Stimulated activated CD4-positive, alpha-beta T cell treated with anti-CD3 and anti-CD28 coated beads, Interleukin-15, amount 100 ng/mL, for 48 hours (primary cell): ENCODE results near the gene PCDH1.

Experiments used
- DNase-seq, 2 donors: peaks; one replicate each; pipeline ENCODE4 v3.0.0-alpha.2; 2020; ENCODE audit warnings: low read depth in 2 of 2

PCDH1 gene

DNA sequence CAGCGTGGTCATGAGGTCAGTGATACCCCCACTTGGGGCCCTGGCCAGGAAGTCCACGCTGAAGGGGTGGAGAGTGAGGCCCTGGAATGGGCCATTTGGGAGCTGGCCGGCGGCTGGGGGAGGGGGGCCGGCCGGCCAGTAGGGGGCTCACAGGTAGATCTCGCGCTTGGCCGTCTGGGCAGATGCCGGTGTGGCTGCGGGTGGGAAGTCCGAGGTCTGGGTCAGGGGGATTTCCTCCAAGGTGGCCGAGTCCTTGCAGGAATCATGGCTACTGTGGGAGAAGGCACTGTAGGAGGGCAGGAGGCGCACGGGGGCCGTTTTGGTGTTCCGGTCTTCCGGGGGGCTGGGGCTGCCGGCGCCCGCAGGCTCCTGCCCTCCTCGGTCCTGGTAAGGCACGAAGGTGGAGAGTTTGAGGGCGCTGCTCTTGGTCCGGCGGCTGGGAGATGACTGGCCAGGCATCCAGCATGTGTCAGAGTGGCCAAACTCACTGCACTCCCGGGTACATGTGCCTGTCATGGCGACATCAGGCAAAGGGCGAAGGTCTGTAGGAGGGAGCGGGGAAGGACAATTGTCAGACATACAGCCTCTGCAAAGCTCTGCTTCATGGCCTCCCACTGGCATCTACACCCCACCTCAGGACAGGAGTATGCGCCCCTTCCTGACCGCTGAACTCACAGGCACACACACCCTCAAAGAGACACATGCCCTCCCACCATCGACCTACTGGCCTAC is 24.1 kb downstream of the PCDH1 start:
- no peak for DNase-seq

DNA sequence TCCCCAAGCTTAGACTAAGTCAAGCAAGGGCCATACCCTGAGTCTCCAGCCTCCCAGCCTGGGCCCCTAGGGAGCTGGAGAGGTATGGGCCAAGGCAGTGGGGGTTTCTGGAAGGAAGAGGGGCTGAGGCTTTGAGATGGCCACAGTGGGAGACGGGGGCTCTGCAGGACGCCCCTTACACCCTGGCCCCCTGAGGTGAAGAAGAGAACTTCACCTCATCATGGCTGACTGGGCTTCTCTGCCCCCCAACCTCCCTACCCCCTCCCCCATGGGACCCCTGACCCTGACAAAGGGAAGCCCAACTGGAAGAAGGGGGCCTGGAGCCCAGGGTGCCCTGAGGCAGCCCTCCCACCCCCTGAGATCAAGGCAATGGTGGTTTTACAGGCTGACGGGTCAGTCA is 25.8 kb downstream of the PCDH1 start:
- DNase-seq: no peak

DNA sequence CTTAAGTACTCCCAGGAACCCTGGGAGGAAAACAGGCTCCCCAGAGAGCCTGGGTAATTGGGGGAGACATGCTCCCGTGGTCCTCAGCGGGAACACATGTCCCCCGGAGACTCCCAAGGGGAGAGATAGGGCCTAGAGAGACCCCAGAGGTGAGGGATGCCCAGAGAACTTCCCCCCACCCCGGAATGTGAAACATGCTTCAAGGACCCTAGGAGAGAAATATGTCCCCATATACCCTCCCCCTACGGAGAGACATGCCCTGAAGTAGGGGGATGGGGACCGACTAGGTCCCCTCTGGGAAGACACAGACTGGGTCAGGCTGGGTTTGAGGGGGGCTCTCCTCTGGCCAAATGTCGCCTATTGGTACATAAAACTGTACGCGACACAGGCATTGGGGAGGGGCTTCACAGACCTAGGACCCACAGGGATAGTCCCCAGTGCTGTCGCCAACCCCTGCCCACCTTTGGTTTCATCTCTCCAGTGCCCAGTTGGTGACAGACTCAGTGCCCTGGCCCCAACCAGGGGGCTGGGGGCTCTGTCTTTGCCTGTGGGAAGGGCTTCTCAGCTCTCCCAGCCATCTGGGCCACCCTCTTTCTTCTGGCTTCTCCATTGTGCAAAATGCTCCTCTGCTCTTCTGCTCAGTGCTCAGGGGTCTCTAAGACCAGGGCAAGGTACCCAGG is 26.9 kb downstream of the PCDH1 start:
- DNase-seq: no peak

DNA sequence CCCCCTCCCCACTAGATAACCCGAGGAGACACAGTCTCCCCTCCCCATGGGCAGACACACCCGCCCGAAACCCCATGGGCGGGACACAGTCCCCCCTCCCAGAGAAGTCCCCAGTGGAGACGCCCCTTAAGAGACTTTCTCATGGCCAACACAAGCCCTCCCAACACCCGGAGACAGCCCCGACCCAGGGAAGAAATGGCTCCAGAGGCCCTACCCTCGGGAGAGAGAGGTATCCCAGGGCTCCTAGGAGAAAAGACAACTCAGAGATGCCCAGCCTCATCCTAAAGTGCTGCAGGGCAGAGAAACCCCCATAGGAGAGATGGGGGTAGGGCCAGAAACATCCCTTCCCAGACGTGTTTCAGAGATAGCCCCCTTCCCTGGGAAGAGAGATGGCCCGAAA is 27.4 kb downstream of the PCDH1 start:
- no peak for DNase-seq

GRCh38 chr5:141850244-141850768 is 27.9 kb downstream of the PCDH1 start:
- peak in 1 of 2 donors; percentile 38 for DNase-seq

GRCh38 chr5:141849415-141850243 is 28.6 kb downstream of the PCDH1 start:
- DNase-seq: peak; percentile 29 to 64

GRCh38 chr5:141848744-141849414 is 29.3 kb downstream of the PCDH1 start:
- peak; percentile 19 for DNase-seq

DNA sequence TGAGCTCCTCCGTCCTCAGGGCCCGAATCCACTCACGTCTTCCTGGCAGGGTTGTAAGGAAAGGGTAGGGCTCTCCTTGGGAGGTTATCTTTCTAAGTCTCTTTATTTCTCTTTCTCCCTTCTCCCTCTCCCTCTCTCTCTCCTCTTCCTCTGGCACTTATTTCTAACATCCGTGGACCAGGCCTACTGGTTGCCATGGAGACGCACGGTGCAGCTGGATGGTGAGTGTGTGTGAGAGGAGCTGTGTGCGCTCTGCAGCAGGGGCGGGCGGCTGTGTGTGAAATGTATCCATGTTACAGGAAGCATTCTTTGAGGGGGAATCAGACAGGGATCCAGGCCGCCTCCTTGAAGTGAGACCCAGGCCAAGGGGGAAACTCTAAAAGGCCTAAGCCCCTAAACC is 32.2 kb downstream of the PCDH1 start:
- DNase-seq: no peak

GRCh38 chr5:141845371-141845851 is 32.8 kb downstream of the PCDH1 start:
- DNase-seq: no peak

DNA sequence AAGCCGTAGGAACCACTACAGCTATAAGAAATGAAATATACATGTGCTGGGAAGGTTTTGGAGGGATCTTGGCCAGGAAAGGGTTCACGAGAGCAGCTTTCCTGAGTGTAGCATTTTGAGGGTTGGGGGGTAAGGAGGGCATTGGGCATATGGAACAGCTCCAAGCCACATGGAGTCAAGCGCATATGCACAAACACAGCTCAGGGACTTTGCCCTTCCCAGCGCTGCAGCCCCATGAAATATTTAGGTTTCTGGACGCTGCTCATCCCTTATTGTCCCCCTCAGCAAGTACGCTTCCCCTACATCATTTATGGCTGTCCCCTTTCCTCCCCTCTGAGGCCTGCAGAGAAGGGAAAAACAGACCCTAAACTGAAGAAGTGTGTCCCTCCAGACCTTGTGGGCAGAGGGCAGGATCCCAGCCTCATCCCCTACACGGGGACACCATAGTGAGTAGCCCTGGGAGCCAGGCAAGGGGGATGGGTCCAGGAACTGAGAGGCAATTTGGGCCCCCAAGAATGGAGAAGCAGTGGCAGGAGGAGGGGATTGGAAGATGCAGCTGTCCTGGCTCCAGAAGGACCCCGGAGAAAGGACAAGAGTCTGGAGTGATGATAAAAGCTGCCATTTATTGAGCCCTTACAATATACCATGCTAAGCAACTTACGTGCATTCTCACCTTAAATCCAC is 33.7 kb downstream of the PCDH1 start:
- DNase-seq: no peak

DNA sequence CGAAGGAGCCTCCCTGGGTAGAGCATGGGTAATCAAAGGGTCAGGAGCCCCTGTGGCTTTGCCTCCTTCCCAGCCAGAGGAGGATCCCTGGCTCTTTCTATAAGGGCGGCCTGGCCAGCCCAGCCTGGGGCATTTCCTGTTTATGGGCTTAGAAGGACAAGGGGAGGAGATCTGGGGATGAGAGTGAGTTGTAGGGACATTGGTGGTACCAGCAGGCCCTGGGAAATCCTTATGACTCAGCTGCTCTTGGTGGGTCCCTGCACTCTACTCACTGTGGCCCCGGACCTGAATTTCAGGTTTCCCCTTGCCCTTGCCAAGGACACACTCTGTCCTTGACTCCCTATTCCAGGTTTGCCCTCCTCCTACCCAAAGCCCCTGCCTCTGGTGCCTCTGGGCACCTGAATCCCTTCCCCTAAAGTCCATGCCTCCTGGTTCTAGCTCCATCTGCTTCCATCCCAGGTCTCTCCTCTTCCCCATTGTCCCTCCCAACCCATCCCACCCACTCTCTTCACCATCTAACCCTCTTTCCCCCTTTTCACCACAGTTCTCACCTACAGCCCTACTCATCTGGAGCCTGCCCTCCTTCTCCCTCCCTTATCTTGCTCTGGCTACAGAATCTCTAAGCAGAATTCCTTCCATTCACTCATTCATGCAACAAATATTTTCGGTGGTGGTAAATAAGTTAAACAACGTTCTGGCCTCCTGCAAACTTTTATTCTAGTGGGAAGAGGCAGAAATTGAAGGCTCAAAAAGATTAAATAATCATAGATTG is 34.9 kb downstream of the PCDH1 start:
- no peak for DNase-seq

GRCh38 chr5:141841378-141842180 is 36.6 kb downstream of the PCDH1 start:
- no peak for DNase-seq

DNA sequence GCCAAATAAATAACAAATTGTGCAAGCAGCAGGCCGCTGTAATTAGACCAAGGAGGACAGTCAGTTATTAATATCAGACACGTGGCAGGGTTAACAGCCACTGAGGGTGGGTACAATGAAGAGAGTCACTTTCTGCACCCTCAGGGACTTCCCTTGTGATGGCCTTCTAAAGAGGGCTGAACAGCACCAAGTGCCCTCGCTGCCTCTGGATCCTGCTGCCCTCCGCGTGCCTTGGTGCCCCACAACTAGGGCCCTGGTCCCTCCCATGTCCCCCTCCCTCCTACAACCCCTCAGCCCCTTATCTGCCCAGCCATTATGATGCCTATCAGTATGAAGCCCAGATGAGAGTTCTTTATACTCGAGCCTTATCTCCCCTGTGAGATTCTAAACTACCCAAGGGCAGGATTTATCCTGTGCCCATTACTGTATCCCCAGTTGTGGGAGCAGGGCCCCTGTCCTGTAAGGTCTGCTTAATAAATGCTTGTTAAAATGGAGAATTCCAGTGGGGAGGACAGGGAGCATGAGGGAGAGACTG is 37.3 kb downstream of the PCDH1 start:
- no peak for DNase-seq

DNA sequence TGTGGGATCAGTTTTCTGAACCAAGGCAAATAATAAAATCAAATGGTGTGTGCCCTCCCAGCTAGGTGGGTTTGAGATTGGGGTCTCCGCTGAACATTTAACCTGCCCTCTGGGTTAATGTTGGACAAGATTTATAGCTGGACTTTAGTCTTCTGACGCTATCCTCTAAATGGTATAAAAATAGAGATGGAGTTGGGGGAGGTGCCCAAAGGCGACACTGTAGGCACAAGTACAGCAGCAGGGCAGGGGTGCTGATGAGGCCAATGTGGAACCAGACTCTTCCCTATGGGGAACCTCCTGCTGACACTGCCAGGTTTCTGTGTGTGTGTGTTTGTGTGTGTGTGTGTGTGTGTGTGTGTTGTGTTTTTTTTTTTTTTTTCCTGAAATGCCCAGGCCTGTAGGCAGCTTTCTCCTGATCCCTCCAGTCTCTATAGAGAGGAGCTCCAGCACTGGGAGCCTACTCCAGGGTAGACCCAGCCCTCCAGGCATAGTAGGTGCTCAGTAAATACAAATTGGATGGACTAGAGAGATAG is 37.9 kb downstream of the PCDH1 start:
- no peak for DNase-seq

- DNase-seq: no peak
Observed at GRCh38 chr5:141839015-141839513, 39.1 kb downstream of the PCDH1 start.

GRCh38 chr5:141838326-141839014 is 39.7 kb downstream of the PCDH1 start:
- no peak for DNase-seq

DNA sequence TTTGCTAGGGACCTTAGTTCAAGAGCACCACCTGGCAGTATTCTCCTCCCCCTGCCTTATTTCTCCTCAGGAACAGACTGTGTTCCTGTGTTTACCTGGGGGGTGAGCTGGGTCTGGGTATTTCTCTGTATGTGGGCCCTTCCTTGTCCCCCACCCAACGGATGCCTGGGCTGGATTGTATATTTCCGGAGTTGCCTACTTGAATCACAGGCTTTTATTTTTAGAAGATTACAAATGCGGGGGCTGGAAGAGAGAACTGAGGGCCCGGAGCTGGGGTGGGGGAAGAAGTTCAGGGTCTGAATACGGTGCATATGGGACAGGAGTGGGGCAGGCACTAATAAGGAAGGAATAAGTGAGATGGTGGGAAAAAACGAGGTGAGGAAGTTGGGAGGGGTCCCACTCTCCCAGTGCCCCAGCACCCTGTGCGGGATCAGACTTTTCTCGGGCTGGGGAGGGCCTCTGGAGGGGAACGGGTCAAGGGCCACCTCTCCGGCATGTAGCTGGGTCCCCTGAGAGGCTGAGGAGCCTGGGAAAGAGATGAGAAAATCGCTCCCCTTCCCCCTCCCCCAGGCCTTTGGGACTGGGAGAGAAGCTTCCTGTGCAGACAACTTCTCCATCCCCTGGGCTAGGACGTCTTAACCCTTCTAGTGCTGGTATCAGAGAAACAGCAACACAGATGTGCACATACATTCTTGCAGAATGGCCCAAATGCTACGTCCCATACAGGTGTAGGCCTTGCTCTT is 42.1 kb downstream of the PCDH1 start:
- DNase-seq: no peak
